Pulmonary artery endothelial cell (primary cell): ENCODE measurements around the gene COL1A2. TPM values are rescaled to one million over a fixed set of nuclear protein-coding genes. Genes with fewer than 3 reads are reported as not detected.

Experiments used
- DNase-seq: peaks from one replicate; pipeline ENCODE4 v3.0.0-alpha.2; 2011; ENCODE audit warnings: low read depth, low spot score
- total RNA-seq: library from RNA; depleted of rRNA; stranded (reverse); fragments of >200 nt; gene quantifications from 2 replicates; pipeline ENCODE4 v1.2.3, GENCODE V29; 2014

COL1A2 gene
- total RNA-seq, 1 donor from 2014 or later, result 13.6 TPM

DNA sequence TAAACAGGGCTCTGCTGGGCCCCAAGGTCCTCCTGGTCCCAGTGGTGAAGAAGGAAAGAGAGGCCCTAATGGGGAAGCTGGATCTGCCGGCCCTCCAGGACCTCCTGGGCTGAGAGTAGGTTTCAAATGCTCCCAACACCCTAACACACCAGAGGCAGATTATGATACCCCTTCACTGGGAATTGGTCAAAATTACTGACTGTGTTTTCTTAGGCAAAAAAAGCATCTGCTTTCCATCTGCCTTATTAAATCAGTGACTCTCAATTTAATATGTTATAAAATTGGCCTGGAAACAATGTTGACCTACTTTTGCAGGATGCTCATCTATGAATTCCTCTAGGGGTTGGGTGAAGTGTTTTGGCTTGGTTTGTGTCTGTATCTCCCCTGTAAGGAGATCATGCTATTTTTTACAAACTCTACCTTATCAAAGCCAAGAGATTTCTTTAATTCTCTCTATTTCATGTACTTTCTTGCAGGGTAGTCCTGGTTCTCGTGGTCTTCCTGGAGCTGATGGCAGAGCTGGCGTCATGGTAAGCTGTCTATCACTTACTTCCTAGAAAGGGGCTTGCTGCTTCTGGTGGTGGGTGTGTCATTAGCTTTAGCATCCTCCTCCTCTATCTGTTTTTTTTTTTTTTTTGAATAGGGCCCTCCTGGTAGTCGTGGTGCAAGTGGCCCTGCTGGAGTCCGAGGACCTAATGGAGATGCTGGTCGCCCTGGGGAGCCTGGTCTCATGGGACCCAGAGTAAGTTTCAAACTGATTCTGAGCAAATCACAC, 15.9 kb downstream of the COL1A2 start:
- no peak for DNase-seq

DNA sequence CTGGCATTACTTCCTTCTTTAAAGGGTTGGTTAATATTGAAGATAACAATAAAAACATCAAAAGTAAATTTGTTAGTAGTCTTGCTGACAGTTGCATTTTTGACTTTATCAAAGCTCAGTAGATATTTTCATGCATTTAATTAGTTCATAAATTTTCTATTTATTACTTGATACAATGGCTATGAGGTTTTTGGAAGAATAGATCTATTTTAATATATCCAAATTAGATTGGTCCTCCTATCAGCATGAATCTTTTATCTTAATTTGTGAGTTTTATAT, 16.4 kb downstream of the COL1A2 start:
- DNase-seq, result no peak

DNA sequence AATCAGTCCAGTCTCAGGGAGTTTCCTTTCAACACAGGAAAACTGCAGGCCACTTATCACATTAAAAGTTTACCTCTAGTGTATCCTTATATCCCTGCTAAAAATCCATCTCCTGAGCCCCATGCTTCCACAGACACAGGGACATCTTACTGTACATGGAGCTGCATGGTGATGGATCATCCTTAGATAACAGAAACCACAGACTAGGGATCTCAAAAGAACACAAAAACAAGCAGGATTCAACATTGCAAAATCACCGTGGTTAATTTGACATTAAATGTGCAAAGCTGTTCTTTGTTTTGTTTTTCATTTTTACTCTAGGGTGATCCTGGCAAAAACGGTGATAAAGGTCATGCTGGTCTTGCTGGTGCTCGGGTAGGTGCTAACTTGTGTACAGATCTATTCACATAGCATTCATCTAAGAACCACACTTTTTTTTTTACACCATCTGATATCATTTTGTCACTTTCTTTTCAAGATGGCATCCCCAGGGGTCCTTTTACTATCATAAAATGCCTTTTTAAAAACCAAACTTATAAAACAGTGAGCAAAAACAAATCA, 18.1 kb downstream of the COL1A2 start:
- DNase-seq, result no peak

DNA sequence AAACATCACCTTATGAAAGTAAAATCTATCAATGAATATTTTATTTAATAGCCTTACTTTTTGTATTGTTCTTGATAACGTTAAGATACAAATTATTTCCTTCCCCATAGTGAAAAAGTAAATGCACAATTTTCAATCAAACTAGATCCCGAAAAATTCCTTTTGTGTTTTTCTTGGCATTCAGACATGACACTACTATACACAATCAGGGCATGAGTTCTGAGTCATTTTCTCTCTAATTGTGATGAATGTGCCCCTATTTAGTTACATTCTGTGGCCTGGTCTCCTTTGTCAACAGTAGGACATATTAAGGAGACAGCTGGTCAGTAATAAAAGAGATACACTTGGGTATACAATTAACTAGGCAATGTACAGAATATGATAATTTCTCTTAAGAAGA, 19.8 kb downstream of the COL1A2 start:
- DNase-seq, result no peak

DNA sequence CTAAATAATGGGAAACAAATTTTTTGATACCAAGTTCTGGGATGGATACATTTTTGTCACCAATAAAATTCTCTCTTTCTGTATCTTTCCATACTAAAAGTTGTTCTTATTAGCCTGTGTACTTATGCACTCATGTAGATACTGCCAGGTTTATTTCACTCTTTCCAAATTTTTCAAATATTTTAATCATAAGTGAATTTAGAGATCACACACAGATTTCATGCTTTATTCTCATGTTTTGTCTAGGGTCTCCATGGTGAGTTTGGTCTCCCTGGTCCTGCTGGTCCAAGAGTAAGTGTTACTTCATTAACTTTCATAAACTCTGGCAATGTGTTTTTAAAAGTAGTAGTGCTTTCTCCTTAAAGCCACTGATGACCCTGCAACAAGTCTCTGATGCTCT, 20.3 kb downstream of the COL1A2 start:
- DNase-seq, result no peak

DNA sequence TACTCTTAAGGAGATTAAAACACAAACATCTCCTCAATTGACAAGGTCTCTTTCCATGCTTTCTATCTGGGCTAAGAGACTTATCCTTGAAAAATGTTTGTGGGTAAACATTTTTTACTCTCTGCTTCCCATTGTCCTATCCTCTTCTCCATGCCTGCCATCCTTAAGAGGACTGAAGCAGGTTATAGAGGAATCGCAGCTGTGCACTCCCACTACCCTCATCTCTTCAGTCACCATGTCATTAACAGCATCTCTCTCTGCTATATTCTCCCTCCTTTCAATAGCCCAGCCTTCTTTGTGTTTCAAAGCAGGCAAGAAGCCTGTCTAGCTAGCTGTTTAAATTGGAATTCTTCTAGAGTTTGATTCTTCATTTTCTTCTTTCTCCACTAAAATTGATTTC, 22.6 kb downstream of the COL1A2 start:
- no peak for DNase-seq

DNA sequence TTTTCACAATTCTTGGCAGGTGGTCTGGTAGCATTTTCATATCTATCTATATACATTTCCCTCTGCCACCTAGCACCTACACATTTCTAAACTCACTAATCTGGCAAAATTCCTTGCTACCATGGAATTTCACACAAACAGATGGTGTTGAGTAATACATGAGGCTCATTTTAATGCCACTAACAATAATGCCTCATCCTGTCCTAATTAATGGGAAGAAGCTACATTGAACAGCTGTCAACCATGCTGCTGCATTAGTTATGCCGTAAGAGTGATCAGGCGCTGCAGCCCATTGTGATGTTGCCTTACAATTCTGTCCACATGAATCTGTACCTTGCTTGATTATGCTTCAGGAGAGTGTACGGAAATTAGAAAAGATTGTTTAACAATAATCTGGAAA, 23.2 kb downstream of the COL1A2 start:
- DNase-seq, result no peak

DNA sequence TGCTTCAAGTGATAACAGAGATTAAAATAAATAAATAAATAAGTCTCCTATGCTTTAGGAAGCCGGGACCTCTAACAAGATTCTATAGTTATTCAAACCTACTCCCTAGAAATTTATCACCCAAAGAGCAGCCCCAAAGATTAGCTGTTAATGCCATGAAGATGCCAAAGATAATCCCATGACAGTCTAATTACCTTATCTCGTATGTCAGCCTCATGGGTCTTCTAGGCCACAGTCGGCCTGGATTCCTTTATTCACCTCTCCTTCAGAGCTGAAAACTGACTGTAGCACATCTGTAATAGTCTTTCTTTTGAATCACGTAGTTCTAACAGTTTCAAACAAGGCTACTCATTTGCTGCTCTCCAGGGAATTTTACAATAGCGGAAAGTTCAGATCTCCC, 24.2 kb downstream of the COL1A2 start:
- no peak for DNase-seq

DNA sequence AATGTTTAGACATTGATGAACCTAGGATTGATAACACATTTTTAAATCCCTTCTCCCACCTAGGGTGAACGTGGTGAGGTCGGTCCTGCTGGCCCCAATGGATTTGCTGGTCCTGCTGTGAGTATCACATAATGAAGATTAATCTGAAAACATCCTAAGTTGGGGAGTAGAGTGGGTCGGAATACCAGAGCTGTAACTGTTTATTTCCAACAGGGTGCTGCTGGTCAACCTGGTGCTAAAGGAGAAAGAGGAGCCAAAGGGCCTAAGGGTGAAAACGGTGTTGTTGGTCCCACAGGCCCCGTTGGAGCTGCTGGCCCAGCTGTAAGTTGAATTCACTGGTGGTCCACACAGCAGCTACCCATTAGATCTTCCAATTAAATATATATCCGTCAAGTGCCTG, 25.6 kb downstream of the COL1A2 start:
- DNase-seq, result no peak

DNA sequence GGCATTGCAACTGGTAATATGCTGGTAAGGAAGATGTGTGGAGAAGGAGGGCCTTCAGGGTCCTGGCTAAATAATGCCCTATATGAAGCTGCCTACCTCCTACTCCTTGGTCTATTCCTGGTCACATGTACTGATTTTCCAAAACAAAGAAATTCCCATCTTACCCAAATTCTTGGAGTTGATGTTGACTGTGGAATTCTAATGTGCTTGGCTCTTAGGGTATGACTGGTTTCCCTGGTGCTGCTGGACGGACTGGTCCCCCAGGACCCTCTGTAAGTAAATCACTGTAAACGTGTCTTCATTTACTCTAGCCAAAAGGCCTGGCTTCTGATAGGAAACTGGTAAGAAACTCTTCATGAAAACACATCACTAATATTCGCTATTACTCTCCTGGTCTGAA, 27.0 kb downstream of the COL1A2 start:
- DNase-seq, result no peak

DNA sequence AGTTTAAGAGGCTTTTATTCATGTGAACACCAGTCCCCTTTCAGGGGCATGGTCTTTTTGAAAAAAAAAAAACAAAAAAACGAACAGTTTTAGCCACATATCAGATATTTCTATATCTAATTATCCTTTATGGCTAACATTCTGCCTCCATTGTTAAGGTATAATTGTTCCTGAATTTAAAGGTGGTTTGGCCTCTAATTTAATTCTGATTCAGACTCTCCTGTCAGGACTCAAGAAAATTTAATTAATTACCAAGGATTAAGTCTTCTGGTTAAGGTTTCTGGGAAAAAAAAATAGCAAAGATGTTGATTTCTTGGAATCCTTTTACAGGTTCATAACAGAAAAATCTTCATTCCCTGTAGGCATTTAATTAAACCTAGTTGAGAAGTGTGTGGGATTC, 27.4 kb downstream of the COL1A2 start:
- DNase-seq, result no peak

DNA sequence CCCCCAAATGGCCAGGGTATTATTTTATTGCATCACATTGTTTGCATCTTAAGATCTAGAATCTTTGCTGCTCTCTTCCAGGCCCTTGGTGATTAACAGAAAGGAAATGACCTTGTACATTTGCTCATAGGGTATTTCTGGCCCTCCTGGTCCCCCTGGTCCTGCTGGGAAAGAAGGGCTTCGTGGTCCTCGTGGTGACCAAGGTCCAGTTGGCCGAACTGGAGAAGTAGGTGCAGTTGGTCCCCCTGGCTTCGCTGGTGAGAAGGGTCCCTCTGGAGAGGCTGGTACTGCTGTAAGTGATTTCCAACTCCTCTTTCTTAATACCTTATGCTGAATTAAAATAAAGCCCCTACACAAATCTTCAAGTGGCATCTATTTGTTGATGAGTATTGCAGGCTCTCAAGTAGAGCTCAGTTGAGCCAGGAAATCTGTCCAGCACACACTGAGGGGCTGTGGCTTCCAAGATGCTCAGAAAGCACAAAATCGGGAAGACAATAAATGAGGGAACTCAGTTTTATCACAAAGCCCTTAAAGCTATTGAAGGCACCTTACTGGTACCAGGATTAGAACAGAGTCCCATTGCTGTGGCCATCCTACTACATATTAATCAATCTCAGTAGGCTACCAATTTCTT, 28.2 kb downstream of the COL1A2 start:
- no peak for DNase-seq

DNA sequence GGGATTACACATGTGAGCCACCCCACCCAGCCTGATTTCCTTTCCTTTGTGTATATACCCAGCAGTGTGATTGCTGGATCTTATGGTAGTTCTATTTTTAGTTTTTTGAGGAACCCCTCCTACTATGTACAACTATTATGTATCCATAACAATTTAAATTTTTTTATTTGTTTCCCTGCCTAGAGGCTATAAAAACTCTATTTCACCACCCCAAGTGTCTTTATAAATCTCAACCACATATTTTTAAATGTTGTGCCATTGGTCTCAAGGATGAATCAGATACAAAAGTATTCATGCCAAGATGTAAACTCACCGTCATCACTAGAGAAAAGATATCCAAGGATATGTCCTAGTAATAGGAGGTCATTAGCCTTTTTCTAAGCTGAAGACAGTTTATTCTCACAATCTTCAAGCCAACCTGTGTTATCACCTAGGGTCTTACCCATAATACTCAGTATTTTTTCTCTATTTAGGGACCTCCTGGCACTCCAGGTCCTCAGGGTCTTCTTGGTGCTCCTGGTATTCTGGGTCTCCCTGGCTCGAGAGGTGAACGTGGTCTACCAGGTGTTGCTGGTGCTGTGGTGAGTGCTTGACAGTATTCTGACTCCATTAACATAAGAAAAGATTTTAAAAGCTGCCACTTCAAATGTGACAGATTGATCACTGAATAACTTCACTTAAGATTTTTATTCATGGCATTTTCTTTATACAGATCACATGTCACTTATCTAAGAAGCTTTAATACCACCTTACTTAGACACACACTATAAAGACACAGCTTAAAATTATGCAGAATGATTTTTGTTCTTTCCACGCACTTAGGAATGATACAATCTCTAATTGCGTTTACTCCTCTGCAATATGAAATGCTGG, 29.4 kb downstream of the COL1A2 start:
- DNase-seq, result no peak

DNA sequence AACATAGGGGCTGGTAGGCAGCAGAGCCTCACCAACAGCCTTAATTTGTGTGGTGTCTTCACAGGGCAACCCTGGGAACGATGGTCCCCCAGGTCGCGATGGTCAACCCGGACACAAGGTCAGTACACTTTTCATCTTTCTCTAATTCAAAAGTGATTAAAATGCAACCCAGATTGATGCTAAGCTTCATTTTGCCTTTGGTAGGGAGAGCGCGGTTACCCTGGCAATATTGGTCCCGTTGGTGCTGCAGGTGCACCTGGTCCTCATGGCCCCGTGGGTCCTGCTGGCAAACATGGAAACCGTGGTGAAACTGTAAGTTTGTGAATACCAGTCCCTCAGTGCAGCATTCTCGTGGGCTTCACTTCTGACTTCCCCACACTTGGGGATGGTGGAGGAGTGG, 30.9 kb downstream of the COL1A2 start:
- DNase-seq, result no peak

DNA sequence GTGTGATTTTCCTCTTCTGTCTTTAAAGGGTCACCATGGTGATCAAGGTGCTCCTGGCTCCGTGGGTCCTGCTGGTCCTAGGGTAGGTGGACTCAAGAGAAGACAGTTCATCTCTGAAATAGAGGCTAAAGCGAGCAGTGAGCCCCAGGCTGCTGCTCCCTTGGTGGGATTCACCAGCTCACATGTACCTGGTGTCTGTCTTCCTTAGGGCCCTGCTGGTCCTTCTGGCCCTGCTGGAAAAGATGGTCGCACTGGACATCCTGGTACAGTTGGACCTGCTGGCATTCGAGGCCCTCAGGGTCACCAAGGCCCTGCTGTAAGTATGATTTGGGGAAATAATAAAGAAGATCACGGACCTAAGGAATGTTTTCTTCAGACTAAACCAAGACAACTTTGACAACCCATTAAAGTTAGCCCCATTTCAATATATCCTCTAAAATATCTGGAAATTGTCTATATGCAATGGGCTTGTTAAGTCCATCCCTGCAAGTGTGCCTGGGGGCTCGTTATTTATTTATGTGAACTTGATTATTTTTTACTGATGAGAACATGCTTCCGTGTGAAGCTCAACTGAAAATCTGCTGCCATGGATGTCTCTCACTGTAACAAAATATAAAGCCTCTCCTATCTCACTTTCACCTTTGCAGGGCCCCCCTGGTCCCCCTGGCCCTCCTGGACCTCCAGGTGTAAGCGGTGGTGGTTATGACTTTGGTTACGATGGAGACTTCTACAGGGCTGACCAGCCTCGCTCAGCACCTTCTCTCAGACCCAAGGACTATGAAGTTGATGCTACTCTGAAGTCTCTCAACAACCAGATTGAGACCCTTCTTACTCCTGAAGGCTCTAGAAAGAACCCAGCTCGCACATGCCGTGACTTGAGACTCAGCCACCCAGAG, 32.5 kb downstream of the COL1A2 start:
- DNase-seq, result no peak

DNA sequence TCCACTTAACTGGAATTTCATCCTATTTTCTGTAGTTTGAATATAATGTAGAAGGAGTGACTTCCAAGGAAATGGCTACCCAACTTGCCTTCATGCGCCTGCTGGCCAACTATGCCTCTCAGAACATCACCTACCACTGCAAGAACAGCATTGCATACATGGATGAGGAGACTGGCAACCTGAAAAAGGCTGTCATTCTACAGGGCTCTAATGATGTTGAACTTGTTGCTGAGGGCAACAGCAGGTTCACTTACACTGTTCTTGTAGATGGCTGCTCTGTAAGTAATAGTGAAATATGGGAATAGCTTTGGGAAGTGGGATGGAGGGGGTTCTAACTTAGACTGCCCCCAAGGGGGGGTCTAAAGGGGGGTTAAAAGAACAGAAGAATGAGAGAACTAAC, 34.5 kb downstream of the COL1A2 start:
- no peak for DNase-seq

DNA sequence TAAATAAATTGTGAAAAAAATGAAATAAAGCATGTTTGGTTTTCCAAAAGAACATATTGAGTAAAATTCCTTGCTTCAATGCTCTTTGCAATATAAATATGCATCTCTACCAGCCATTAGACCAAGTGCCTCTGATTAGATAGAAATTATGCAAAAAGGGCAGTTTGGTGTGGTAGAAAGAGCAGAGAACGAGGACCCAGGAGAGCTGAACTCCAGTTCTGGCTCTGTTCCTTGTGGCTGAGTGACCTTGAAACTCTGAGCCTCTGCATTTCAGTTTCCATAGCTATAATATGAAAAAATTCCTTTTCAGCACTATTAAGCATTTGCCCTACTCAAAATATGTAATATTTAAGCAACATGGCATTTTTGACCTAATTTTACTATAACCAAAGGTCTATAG, 36.5 kb downstream of the COL1A2 start:
- no peak for DNase-seq

DNA sequence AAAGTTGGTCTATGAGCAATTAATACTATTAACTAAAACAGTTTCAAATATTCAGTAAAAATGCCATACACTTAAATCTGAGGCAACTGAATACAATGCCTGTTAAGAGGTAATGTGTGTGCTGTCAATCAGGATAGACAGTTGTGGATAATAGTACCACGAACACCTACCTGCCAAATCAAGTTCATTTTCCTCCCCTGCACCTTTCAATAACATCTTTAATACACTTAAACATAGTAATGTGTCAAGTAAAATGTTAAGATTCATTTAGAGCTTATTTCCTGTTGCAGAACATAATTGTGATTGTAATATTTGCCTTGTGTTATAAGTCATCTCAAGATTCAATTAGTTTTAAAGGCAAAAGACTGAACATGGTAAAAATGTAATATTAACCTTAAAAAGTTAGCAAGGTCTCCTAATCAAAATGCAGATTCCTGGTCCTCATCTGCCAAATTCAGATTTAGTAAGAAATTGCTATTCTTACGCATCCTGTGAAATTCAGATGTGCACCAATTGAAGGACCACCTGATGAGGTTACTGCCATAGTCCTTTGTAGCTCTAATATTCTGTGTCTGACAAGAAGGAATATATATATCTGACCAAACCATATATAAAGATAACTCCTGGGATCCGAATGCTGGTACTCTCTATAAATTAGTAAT, 37.1 kb downstream of the COL1A2 start:
- DNase-seq, result no peak

DNA sequence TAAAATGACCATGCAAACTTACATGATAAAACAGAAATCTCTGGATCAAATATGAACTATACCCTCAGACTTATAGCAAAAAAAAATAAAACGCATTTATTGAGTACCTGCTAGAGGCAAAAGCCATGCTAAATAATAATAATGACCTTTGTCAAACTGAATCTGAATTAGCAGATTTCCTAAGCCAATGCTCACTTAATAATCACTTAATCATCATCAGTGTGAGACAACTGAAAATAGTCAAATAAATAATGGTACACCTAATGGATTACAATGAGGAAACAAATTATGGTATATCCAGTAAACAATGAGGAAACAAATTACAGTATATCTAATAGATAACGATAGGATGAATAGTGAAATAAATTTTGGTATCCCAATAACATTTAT, 37.6 kb downstream of the COL1A2 start:
- no peak for DNase-seq

DNA sequence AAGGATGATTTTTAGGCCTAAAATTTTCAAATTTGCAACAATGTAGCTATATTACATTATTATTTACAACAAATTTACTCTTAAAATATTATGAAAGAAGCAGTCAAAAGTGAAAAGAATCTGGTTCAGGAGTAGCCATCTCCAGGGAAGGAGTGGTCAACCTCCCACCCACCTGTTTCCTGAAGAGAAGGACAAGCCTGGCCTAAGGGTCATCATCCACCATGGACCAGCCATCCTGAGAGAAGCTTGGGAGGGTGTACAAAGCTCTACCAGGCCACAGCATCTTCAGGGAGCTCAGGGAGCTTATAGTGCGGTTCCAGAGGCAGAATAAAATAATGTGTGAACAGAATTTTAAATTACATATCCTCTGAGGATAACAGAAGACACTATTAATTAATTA, 38.1 kb downstream of the COL1A2 start:
- DNase-seq, result no peak

DNA sequence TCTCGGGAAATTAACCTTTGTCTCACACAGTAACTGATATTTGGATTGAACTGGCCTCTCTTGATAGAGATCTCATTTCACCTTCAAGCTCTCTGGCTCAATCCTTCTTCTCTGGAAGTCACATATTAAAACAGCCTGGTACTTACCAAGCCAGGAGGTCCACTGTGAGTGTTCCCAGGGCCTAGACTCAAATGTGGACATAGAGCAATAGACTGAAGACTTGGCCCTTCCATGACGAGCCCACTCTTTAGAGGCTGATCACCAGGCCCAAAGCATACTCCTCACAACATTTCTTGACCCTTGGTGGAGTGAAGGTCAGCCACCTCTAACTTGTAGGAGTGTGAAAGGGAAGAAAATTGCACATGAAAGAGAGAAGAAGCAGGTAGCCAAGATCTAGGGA, 38.5 kb downstream of the COL1A2 start:
- DNase-seq, result no peak
